ENCODE measurements around the gene OR52R1. TPM values are rescaled to one million over a fixed set of nuclear protein-coding genes. Genes with fewer than 3 reads are reported as not detected.
"Not testable (repeated sequence)": the region's sequence is repeated elsewhere in the genome, so short reads cannot be mapped to it uniquely, and the experiment has no call there.

Gene OR52R1
- not detected for total RNA-seq

GRCh38 chr11:4804280-4804679, at the start of gene OR52R1:
OR52R1 (minus strand) TSS chr11:4804380; CDS start chr11:4804380, 0 bp downstream.
- POLR2A ChIA-PET: no interaction called here
- Mint-ChIP-seq H3K4me3 (no peak within 1 kb of the TSS), H3K4me1 (no peaks in the 10 kb centered on the region)

GRCh38 chr11:4851033-4851432, 46.9 kb upstream of the OR52R1 start:
- no peaks in the 10 kb centered on the region for H3K36me3 Mint-ChIP-seq (ENCODE audit: low read depth)
- intact Hi-C loops (cut with DNase I, micrococcal nuclease): no loop called here
- no peak overlapping the region for H3K4me3 Mint-ChIP-seq
- no peak overlapping the region for H3K27ac Mint-ChIP-seq
- H3K9me3 Mint-ChIP-seq (ENCODE audit: low read depth): no peaks in the 10 kb centered on the region
- H3K4me1 Mint-ChIP-seq: no peaks in the 10 kb centered on the region
- peaks cover 8% of the 10 kb centered on the region for H3K27me3 Mint-ChIP-seq
- CTCF ChIA-PET: no interaction called here
- ATAC-seq: no peak
- POLR2A ChIA-PET: no interaction called here
- no peak for DNase-seq

More at GRCh38 chr11:4804280-4804679, at the start of gene OR52R1:
- peaks cover 5% of the 10 kb centered on the region for H3K27me3 Mint-ChIP-seq
- H3K27ac Mint-ChIP-seq: no peak within 1 kb of the TSS
- ATAC-seq (no peak), DNase-seq (no peak)
- no peaks in the 10 kb centered on the region for H3K36me3 Mint-ChIP-seq (ENCODE audit: low read depth)
- H3K9me3 Mint-ChIP-seq (ENCODE audit: low read depth): no peaks in the 10 kb centered on the region
- intact Hi-C loops (cut with DNase I, micrococcal nuclease): no loop called here
- CTCF ChIA-PET: no interaction called here

GRCh38 chr11:4848908-4849532, 44.8 kb upstream of the OR52R1 start, which contains the start of gene OR51S1:
OR51S1 (minus strand) TSS chr11:4849208; CDS start chr11:4849208, 0 bp downstream.
- no peak for ATAC-seq
- no peaks in the 10 kb centered on the region for H3K36me3 Mint-ChIP-seq (ENCODE audit: low read depth)
- CTCF ChIA-PET: no interaction called here
- intact Hi-C loops (cut with DNase I, micrococcal nuclease): no loop called here
- H3K4me3 Mint-ChIP-seq: no peak within 1 kb of the TSS
- POLR2A ChIA-PET: no interaction called here
- no peaks in the 10 kb centered on the region for H3K9me3 Mint-ChIP-seq (ENCODE audit: low read depth)
- H3K27ac Mint-ChIP-seq: no peak within 1 kb of the TSS
- H3K27me3 Mint-ChIP-seq: peaks cover 8% of the 10 kb centered on the region
- H3K4me1 Mint-ChIP-seq: no peaks in the 10 kb centered on the region
- DNase-seq: no peak

GRCh38 chr11:4839851-4840549, 35.8 kb upstream of the OR52R1 start:
- CTCF ChIA-PET: no interaction called here

GRCh38 chr11:4830909-4831308, 26.7 kb upstream of the OR52R1 start:
- no peaks in the 10 kb centered on the region for H3K9me3 Mint-ChIP-seq (ENCODE audit: low read depth)
- no peak overlapping the region for H3K27ac Mint-ChIP-seq

More at GRCh38 chr11:4839851-4840549, 35.8 kb upstream of the OR52R1 start:
- Mint-ChIP-seq H3K36me3 (ENCODE audit: low read depth) (no peaks in the 10 kb centered on the region), H3K9me3 (ENCODE audit: low read depth) (no peaks in the 10 kb centered on the region), H3K4me1 (no peaks in the 10 kb centered on the region), H3K4me3 (no peak overlapping the region), H3K27ac (no peak overlapping the region), H3K27me3 (peaks cover 3% of the 10 kb centered on the region)
- DNase-seq: no peak
- intact Hi-C loops (cut with DNase I, micrococcal nuclease): no loop called here
- POLR2A ChIA-PET: no interaction called here
- no peak for ATAC-seq

GRCh38 chr11:4830346-4830745, 26.2 kb upstream of the OR52R1 start:
- Mint-ChIP-seq H3K4me3 (no peak overlapping the region), H3K9me3 (ENCODE audit: low read depth) (no peaks in the 10 kb centered on the region), H3K27me3 (peaks cover 2% of the 10 kb centered on the region), H3K27ac (no peak overlapping the region), H3K4me1 (no peaks in the 10 kb centered on the region), H3K36me3 (ENCODE audit: low read depth) (no peaks in the 10 kb centered on the region)
- POLR2A ChIA-PET: no interaction called here
- intact Hi-C loops (cut with DNase I, micrococcal nuclease): no loop called here
- CTCF ChIA-PET: interaction anchor here (0.6 kb wide), 1 partner anchor 74 kb away, joined by 3 read pairs; no protein-coding TSS in a partner anchor
- no peak for DNase-seq
- ATAC-seq: no peak

More at GRCh38 chr11:4830909-4831308, 26.7 kb upstream of the OR52R1 start:
- ATAC-seq: no peak
- Mint-ChIP-seq H3K4me3 (no peak overlapping the region), H3K4me1 (no peaks in the 10 kb centered on the region), H3K36me3 (ENCODE audit: low read depth) (no peaks in the 10 kb centered on the region), H3K27me3 (no peaks in the 10 kb centered on the region)
- intact Hi-C loops (cut with DNase I, micrococcal nuclease): no loop called here
- ChIA-PET CTCF (interaction anchor here (0.6 kb wide), 1 partner anchor 74 kb away, joined by 3 read pairs; no protein-coding TSS in a partner anchor), POLR2A (no interaction called here)
- DNase-seq: no peak

GRCh38 chr11:4826425-4826824, 22.2 kb upstream of the OR52R1 start:
- ChIA-PET POLR2A (no interaction called here), CTCF (interaction anchor here (1.1 kb wide), 1 partner anchor 199 kb away, joined by 3 read pairs; no protein-coding TSS in a partner anchor)
- DNase-seq: no peak
- ATAC-seq: no peak
- Mint-ChIP-seq H3K36me3 (ENCODE audit: low read depth) (no peaks in the 10 kb centered on the region), H3K9me3 (ENCODE audit: low read depth) (no peaks in the 10 kb centered on the region), H3K27ac (no peak overlapping the region), H3K4me1 (no peaks in the 10 kb centered on the region), H3K4me3 (no peak overlapping the region), H3K27me3 (peaks cover 11% of the 10 kb centered on the region)
- intact Hi-C loops (cut with DNase I, micrococcal nuclease): loop anchor here in 1 of 2 experiments (1.0 kb wide), 1 partner anchor 189 kb away; the partner anchor contains the start of gene OR51D1

- H3K36me3 Mint-ChIP-seq (ENCODE audit: low read depth): no peaks in the 10 kb centered on the region
- H3K27me3 Mint-ChIP-seq: peaks cover 15% of the 10 kb centered on the region
- POLR2A ChIA-PET: no interaction called here
- no peaks in the 10 kb centered on the region for H3K4me1 Mint-ChIP-seq
- intact Hi-C loops (cut with DNase I, micrococcal nuclease): no loop called here
- DNase-seq (no peak), ATAC-seq (no peak)
- H3K27ac Mint-ChIP-seq: no peak overlapping the region
- no peak overlapping the region for H3K4me3 Mint-ChIP-seq
- CTCF ChIA-PET: interaction anchor here (1.1 to 1.3 kb wide), 2 partner anchors 11 to 197 kb away, joined by 3 to 4 read pairs; no protein-coding TSS in a partner anchor
- H3K9me3 Mint-ChIP-seq (ENCODE audit: low read depth): no peaks in the 10 kb centered on the region
Observed at GRCh38 chr11:4825132-4825531, 21.0 kb upstream of the OR52R1 start.

- no peaks in the 10 kb centered on the region for H3K9me3 Mint-ChIP-seq (ENCODE audit: low read depth)
- POLR2A ChIA-PET: no interaction called here
- ATAC-seq (no peak), DNase-seq (no peak)
- intact Hi-C loops (cut with DNase I, micrococcal nuclease): no loop called here
- H3K36me3 Mint-ChIP-seq (ENCODE audit: low read depth): no peaks in the 10 kb centered on the region
- no peak within 1 kb of the TSS for H3K27ac Mint-ChIP-seq
- H3K4me1 Mint-ChIP-seq: no peaks in the 10 kb centered on the region
- no peak within 1 kb of the TSS for H3K4me3 Mint-ChIP-seq
- CTCF ChIA-PET: no interaction called here
- H3K27me3 Mint-ChIP-seq: peaks cover 17% of the 10 kb centered on the region
Observed at GRCh38 chr11:4821021-4821420, 16.8 kb upstream of the OR52R1 start, which contains the start of gene OR51F2. OR51F2 (plus strand) TSS chr11:4821321; CDS start chr11:4821422, 101 bp downstream.

- ChIA-PET CTCF (no interaction called here), POLR2A (no interaction called here)
- no peaks in the 10 kb centered on the region for H3K27me3 Mint-ChIP-seq
- ATAC-seq: no peak
- no peaks in the 10 kb centered on the region for H3K9me3 Mint-ChIP-seq (ENCODE audit: low read depth)
- H3K36me3 Mint-ChIP-seq (ENCODE audit: low read depth): no peaks in the 10 kb centered on the region
- no peak overlapping the region for H3K27ac Mint-ChIP-seq
- intact Hi-C loops (cut with DNase I, micrococcal nuclease): no loop called here
- no peak for DNase-seq
- H3K4me3 Mint-ChIP-seq: no peak overlapping the region
- H3K4me1 Mint-ChIP-seq: no peaks in the 10 kb centered on the region
Observed at GRCh38 chr11:4809246-4809645, 5.1 kb upstream of the OR52R1 start.

- DNase-seq (no peak), ATAC-seq (no peak)
- Mint-ChIP-seq H3K9me3 (ENCODE audit: low read depth) (no peaks in the 10 kb centered on the region), H3K36me3 (ENCODE audit: low read depth) (no peaks in the 10 kb centered on the region), H3K27ac (no peak overlapping the region), H3K27me3 (no peaks in the 10 kb centered on the region), H3K4me1 (no peaks in the 10 kb centered on the region), H3K4me3 (no peak overlapping the region)
- intact Hi-C loops (cut with DNase I, micrococcal nuclease): no loop called here
- ChIA-PET CTCF (no interaction called here), POLR2A (no interaction called here)
Observed at GRCh38 chr11:4808476-4808875, 4.3 kb upstream of the OR52R1 start.

GRCh38 chr11:4801316-4801715, 2.9 kb downstream of the OR52R1 start:
- H3K9me3 Mint-ChIP-seq (ENCODE audit: low read depth); H3K36me3 Mint-ChIP-seq (ENCODE audit: low read depth); intact Hi-C loops (cut with DNase I, micrococcal nuclease); DNase-seq; H3K4me3 Mint-ChIP-seq; ATAC-seq; H3K27me3 Mint-ChIP-seq; H3K27ac Mint-ChIP-seq; H3K4me1 Mint-ChIP-seq; POLR2A ChIA-PET: not testable (repeated sequence)
- CTCF ChIA-PET: interaction anchor here (0.9 kb wide), 1 partner anchor 9 kb away, joined by 3 read pairs; no protein-coding TSS in a partner anchor
